Measurements from ENCODE around the gene ACR. TPM values are rescaled to one million over a fixed set of nuclear protein-coding genes. Genes with fewer than 3 reads are reported as not detected.
A peak's percentile ranks its signal among the peaks of the same experiment; 100 is the strongest.

Gene ACR
- total and polyA plus RNA-seq, 2 donors from 2014 or later, result 1.0 to 1.6 TPM

DNA sequence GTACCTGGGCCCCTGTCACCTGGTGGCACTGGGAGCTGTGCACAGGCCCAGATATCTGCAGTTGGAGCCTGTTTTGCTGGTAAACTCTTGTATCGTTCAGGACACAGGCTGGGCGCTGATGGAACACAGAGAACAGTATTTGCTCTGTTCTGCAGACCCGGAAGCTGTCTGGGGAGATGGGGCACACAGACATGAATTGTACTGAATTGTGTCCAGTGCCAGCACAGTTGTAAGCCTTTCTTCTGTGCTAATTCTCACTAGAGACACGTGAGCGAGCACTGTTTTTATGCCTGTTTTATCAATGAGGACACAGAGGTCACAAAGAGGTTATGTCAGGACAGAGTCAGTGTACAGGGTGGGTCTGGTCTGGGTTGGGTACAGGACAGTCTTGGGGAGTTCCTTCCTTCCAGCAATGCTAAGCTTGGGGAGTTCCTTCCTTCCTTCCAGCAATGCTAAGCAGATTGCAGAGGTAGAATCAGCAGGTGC is 24.4 kb upstream of the ACR start:
- FAIRE-seq, result no peak
- no peak for TF ChIP-seq CTCF (IDR thresholded peaks at IDR 0.05; ENCODE audit: borderline replicate concordance, extremely low read depth, insufficient read depth)
- no peak overlapping the region for H3K27ac ChIP-seq (ENCODE audit: low read depth in 2 of 2, low read length in 2 of 2)

GRCh38 chr22:50714150-50714549 is 23.9 kb upstream of the ACR start:
- Histone ChIP-seq H3K9ac (ENCODE audit: low read length in 3 of 3) (no peak overlapping the region), H3K4me3 (ENCODE audit: low read length in 3 of 3) (no peak overlapping the region), H3K27ac (ENCODE audit: low read depth in 2 of 2, low read length in 2 of 2) (no peak overlapping the region), H3K27me3 (ENCODE audit: control insufficient read depth, insufficient read depth, low read length) (no peaks in the 10 kb centered on the region), H3K4me1 (ENCODE audit: control insufficient read depth in 2 of 3, insufficient read depth in 2 of 3, low read depth in 1 of 3, low read length in 3 of 3) (no peaks in the 10 kb centered on the region), H3K36me3 (ENCODE audit: control insufficient read depth in 2 of 3, insufficient read depth in 3 of 3, low read length in 3 of 3) (peaks cover 0 to 7% (median 0%) of the 10 kb centered on the region in 3 donors), H3K9me3 (ENCODE audit: control insufficient read depth in 2 of 3, insufficient read depth in 1 of 3, low read length in 3 of 3) (no peaks in the 10 kb centered on the region)
- no peak for FAIRE-seq
- intact Hi-C loops (cut with DNase I), result no loop called here
- peak in 2 of 5 donors; percentile 18 to 35 for DNase-seq
- no peak for TF ChIP-seq CTCF (IDR thresholded peaks at IDR 0.05; ENCODE audit: borderline replicate concordance, extremely low read depth, insufficient read depth)

More for the DNA sequence above, 24.4 kb upstream of the ACR start:
- H3K9me3 ChIP-seq (ENCODE audit: control insufficient read depth in 2 of 3, insufficient read depth in 1 of 3, low read length in 3 of 3), result no peaks in the 10 kb centered on the region
- intact Hi-C loops (cut with DNase I), result no loop called here
- DNase-seq, result peak in 2 of 5 donors; percentile 16 to 47
- peaks cover 0 to 7% (median 0%) of the 10 kb centered on the region in 3 donors for H3K36me3 ChIP-seq (ENCODE audit: control insufficient read depth in 2 of 3, insufficient read depth in 3 of 3, low read length in 3 of 3)
- no peaks in the 10 kb centered on the region for H3K4me1 ChIP-seq (ENCODE audit: control insufficient read depth in 2 of 3, insufficient read depth in 2 of 3, low read depth in 1 of 3, low read length in 3 of 3)
- no peak overlapping the region for H3K9ac ChIP-seq (ENCODE audit: low read length in 3 of 3)
- H3K4me3 ChIP-seq (ENCODE audit: low read length in 3 of 3), result no peak overlapping the region
- H3K27me3 ChIP-seq (ENCODE audit: control insufficient read depth, insufficient read depth, low read length), result no peaks in the 10 kb centered on the region

GRCh38 chr22:50714631-50715179 is 23.3 kb upstream of the ACR start:
- peaks cover 0 to 7% (median 0%) of the 10 kb centered on the region in 3 donors for H3K36me3 ChIP-seq (ENCODE audit: control insufficient read depth in 2 of 3, insufficient read depth in 3 of 3, low read length in 3 of 3)
- FAIRE-seq (no peak), DNase-seq (peak in 1 of 5 donors; percentile 65)
- H3K4me1 ChIP-seq (ENCODE audit: control insufficient read depth in 2 of 3, insufficient read depth in 2 of 3, low read depth in 1 of 3, low read length in 3 of 3), result no peaks in the 10 kb centered on the region
- no peak overlapping the region for H3K9ac ChIP-seq (ENCODE audit: low read length in 3 of 3)
- H3K9me3 ChIP-seq (ENCODE audit: control insufficient read depth in 2 of 3, insufficient read depth in 1 of 3, low read length in 3 of 3), result no peaks in the 10 kb centered on the region
- intact Hi-C loops (cut with DNase I), result no loop called here
- no peaks in the 10 kb centered on the region for H3K27me3 ChIP-seq (ENCODE audit: control insufficient read depth, insufficient read depth, low read length)
- no peak for TF ChIP-seq CTCF (IDR thresholded peaks at IDR 0.05; ENCODE audit: borderline replicate concordance, extremely low read depth, insufficient read depth)
- H3K27ac ChIP-seq (ENCODE audit: low read depth in 2 of 2, low read length in 2 of 2), result no peak overlapping the region
- H3K4me3 ChIP-seq (ENCODE audit: low read length in 3 of 3), result no peak overlapping the region

Measured in kidney (tissue), 14 donors.